HPDE6-E6E7 (cell line): ENCODE results near the gene FBXO9.

Source experiments
- DNase-seq: peaks from one replicate; pipeline ENCODE4 v3.0.0; 2011; ENCODE audit warnings: missing footprints; ENCODE audit errors: extremely low spot score

The FBXO9 gene

GRCh38 chr6:53134601-53135235, 69.5 kb downstream of the FBXO9 start:
- DNase-seq, result no peak

GRCh38 chr6:53136000-53136609, 70.9 kb downstream of the FBXO9 start:
- no peak for DNase-seq

- DNase-seq, result no peak
These were observed 74.7 kb downstream of the FBXO9 start for GRCh38 chr6:53139841-53140413.

GRCh38 chr6:53142810-53143209, 77.6 kb downstream of the FBXO9 start:
- no peak for DNase-seq

GRCh38 chr6:53143710-53144109, 78.5 kb downstream of the FBXO9 start:
- no peak for DNase-seq

- no peak for DNase-seq
These were observed 79.6 kb downstream of the FBXO9 start for GRCh38 chr6:53144802-53145201.

GRCh38 chr6:53148684-53149083, 83.5 kb downstream of the FBXO9 start, which contains the start of gene GCM1:
GCM1 (minus strand) TSS chr6:53148841; CDS start chr6:53145632, 3,209 bp downstream.
- DNase-seq, result no peak
